Endothelial cell of umbilical vein (primary cell): ENCODE measurements around the gene RGS9. TPM values are rescaled to one million over a fixed set of nuclear protein-coding genes. Genes with fewer than 3 reads are reported as not detected.

Source experiments
- BruUV-seq: library from RNA; stranded (reverse); fragments of 400-500 nt; replicated peaks from 2 replicates; lab custom pipeline; 2021; lab: Mats Ljungman, UMichigan
- CTCF ChIA-PET: fragments of 300-600, 350-600 bp; sonication (Branson Sonifier 250); formaldehyde crosslinking; loops from one replicate; lab custom pipeline; 2021; ENCODE audit warnings: antibody characterized with exemption, inconsistent platforms; lab: Charles Lee
- POLR2A ChIA-PET: fragments of 300-600, 350-600 bp; sonication (Branson Sonifier 250); formaldehyde crosslinking; loops from one replicate; lab custom pipeline; 2021; ENCODE audit warnings: antibody characterized with exemption, inconsistent platforms; lab: Charles Lee
- DNase-seq: peaks from one replicate; pipeline ENCODE4 v3.0.0-alpha.2; 2011; ENCODE audit warnings: low read depth, low spot score
- FAIRE-seq: peaks from 2 replicates; lab custom pipeline; 2011; peaks lifted over from hg19 to GRCh38; lab: Jason Lieb, UNC
- H2AFZ ChIP-seq: 2 replicates; pipeline ENCODE4 v1.6.0; 2012; ENCODE audit warnings: low read depth, low read length, control low read depth, inconsistent platforms
- H3K27ac ChIP-seq: 2 replicates; pipeline ENCODE4 v1.5.1; 2011; ENCODE audit warnings: low read depth, mild to moderate bottlenecking, control low read depth, low read length, moderate library complexity; ENCODE audit not compliant: insufficient read depth
- H3K27me3 ChIP-seq, 2 experiments: 2 replicates each; pipeline versions ENCODE4 v1.6.0 to v1.6.1; 2011; ENCODE audit warnings: low read length in 2 of 2, mixed read lengths in 1 of 2; ENCODE audit not compliant: control insufficient read depth in 2 of 2, insufficient read depth in 2 of 2
- H3K36me3 ChIP-seq, 2 experiments: 2 replicates in 1 of 2; 3 replicates in 1 of 2; pipeline ENCODE4 v1.5.1; 2011; ENCODE audit warnings: low read length in 2 of 2, mild to moderate bottlenecking in 1 of 2, moderate library complexity in 1 of 2; ENCODE audit not compliant: control insufficient read depth in 2 of 2, insufficient read depth in 2 of 2; ENCODE audit errors: extremely low read depth in 1 of 2
- H3K4me1 ChIP-seq: 3 replicates; pipeline ENCODE4 v1.5.1; 2011; ENCODE audit warnings: mild to moderate bottlenecking, low read length; ENCODE audit not compliant: control insufficient read depth, insufficient read depth; ENCODE audit errors: extremely low read depth
- H3K4me2 ChIP-seq: 2 replicates; pipeline ENCODE4 v1.6.1; 2011; ENCODE audit warnings: low read length, control low read depth, mixed read lengths; ENCODE audit not compliant: insufficient read depth
- H3K4me3 ChIP-seq, 3 experiments: fragments of 200-600 bp in 1 of 3; sonication (generic), shearing (Covaris generic) in 1 of 3; replicated peaks in 1 of 3; 2 replicates each; pipeline ENCODE4 v1.5.1; 2011 to 2016; ENCODE audit warnings: control low read depth in 3 of 3, low read length in 3 of 3, mild to moderate bottlenecking in 2 of 3, inconsistent platforms in 1 of 3, low read depth in 1 of 3, moderate library complexity in 1 of 3; ENCODE audit not compliant: insufficient read depth in 1 of 3
- H3K79me2 ChIP-seq: 2 replicates; pipeline ENCODE4 v1.6.0; 2012; ENCODE audit warnings: low read length, inconsistent platforms; ENCODE audit not compliant: control insufficient read depth, insufficient read depth
- H3K9ac ChIP-seq: replicated peaks from 2 replicates; pipeline ENCODE3; 2011; ENCODE audit warnings: low read length, control low read depth; ENCODE audit not compliant: insufficient read depth; ENCODE audit errors: extremely low read depth
- H3K9me1 ChIP-seq: replicated peaks from 3 replicates; pipeline ENCODE4 v1.6.0; 2011; ENCODE audit warnings: mild to moderate bottlenecking, low read length; ENCODE audit not compliant: control insufficient read depth, insufficient read depth; ENCODE audit errors: extremely low read depth
- H3K9me3 ChIP-seq: replicated peaks from 2 replicates; pipeline ENCODE4 v1.5.1; 2012; ENCODE audit warnings: low read length, inconsistent platforms; ENCODE audit not compliant: control insufficient read depth, insufficient read depth
- H4K20me1 ChIP-seq: replicated peaks from 2 replicates; pipeline ENCODE3; 2011; ENCODE audit warnings: mild to moderate bottlenecking, low read length; ENCODE audit not compliant: control insufficient read depth, insufficient read depth; ENCODE audit errors: extremely low read depth
- EZH2 ChIP-seq: IDR thresholded peaks from 2 replicates; pipeline ENCODE4 v1.6.1; 2012; ENCODE audit warnings: borderline replicate concordance, low read depth, mild to moderate bottlenecking, moderate library complexity, low read length, inconsistent platforms; ENCODE audit not compliant: severe bottlenecking
- FOS ChIP-seq: IDR thresholded peaks from 2 replicates; pipeline ENCODE4 v1.6.1; 2011; ENCODE audit warnings: mild to moderate bottlenecking, low read length, moderate library complexity, borderline replicate concordance; ENCODE audit not compliant: insufficient read depth
- GATA2 ChIP-seq: IDR thresholded peaks from 2 replicates; pipeline ENCODE4 v1.7.0; 2011; ENCODE audit warnings: low read depth, mild to moderate bottlenecking, moderate library complexity, mixed read lengths, low read length; ENCODE audit not compliant: insufficient read length, insufficient read depth
- POLR2A ChIP-seq: IDR thresholded peaks from 2 replicates; pipeline ENCODE4 v1.6.1; 2012; ENCODE audit warnings: low read depth, mild to moderate bottlenecking, control low read depth, low read length
- POLR2AphosphoS5 ChIP-seq: IDR thresholded peaks from 2 replicates; pipeline ENCODE4 v1.6.1; 2012; ENCODE audit warnings: low read depth, mild to moderate bottlenecking, control low read depth, low read length, moderate library complexity; ENCODE audit not compliant: insufficient read depth
- dilution Hi-C: fragments of 300-500 bp; cut with MboI; formaldehyde crosslinking; loops from one replicate; pipeline ENCODE4 v1.15.0; 2019; ENCODE audit warnings: low sequenced_read_pairs; ENCODE audit not compliant: extremely low pct_ligation_motif_present
- intact Hi-C: fragments of 100-400 bp; cut with micrococcal nuclease; formaldehyde crosslinking; loops from one replicate; pipeline ENCODE4 v1.10.0; 2022
- polyA plus RNA-seq, 4 experiments: library from polyadenylated mRNA; depleted of rRNA in 3 of 4; stranded (reverse) in 3 of 4; unstranded in 1 of 4; fragments of >200 nt; gene quantifications; 2 replicates each; pipeline versions ENCODE4 v1.2.1 to v1.2.3, GENCODE V29; 2011 to 2012; ENCODE audit warnings: missing spikeins in 1 of 4
- total RNA-seq: library from RNA; stranded (reverse); gene quantifications from 2 replicates; pipeline ENCODE4 v1.2.3, GENCODE V29; 2021
- TF ChIP-seq, protein P1 (sequence below): IDR thresholded peaks from 2 replicates; pipeline ENCODE4 v1.6.1; 2011; ENCODE audit not compliant: insufficient read depth, insufficient read length

Gene RGS9
- total and polyA plus RNA-seq, 2 donors (not counting 3 experiments of a cell fraction or from before 2014, with no cell fraction given), result 0.61 to 1.4 TPM

GRCh38 chr17:65173976-65174683 is 37.0 kb downstream of the RGS9 start:
- no TSS peak for BruUV-seq
- Histone ChIP-seq H3K4me1 (peaks cover 33% of the 10 kb centered on the region), H3K79me2 (no peaks in the 10 kb centered on the region), H3K27me3 (peaks cover 0 to 2% of the 10 kb centered on the region in 2 experiments), H3K27ac (no peak overlapping the region), H3K9me1 (no peaks in the 10 kb centered on the region), H3K4me3 (no peak overlapping the region), H3K36me3 (no peaks in the 10 kb centered on the region), H3K4me2 (no peak overlapping the region), H3K9me3 (no peaks in the 10 kb centered on the region), H3K9ac (no peak overlapping the region), H4K20me1 (no peaks in the 10 kb centered on the region), H2AFZ (no peak overlapping the region)
- dilution Hi-C loops (no loop called here), intact Hi-C loops (no loop called here)
- POLR2A ChIA-PET, result no interaction called here
- FAIRE-seq (no peak), DNase-seq (no peak)
- CTCF ChIA-PET, result interaction anchor here (1.2 to 4.1 kb wide), 4 partner anchors 20 to 73 kb away, joined by 3 to 25 read pairs (median 8); partner anchors contain the start of gene RGS9
- TF ChIP-seq FOS (no peak), GATA2 (no peak), EZH2 (no peak), POLR2AphosphoS5 (no peak), POLR2A (no peak)

GRCh38 chr17:65174974-65175373 is 37.8 kb downstream of the RGS9 start:
- H3K9ac ChIP-seq, result no peak overlapping the region
- POLR2A ChIA-PET, result no interaction called here
- no peaks in the 10 kb centered on the region for H3K9me1 ChIP-seq
- no peaks in the 10 kb centered on the region for H3K9me3 ChIP-seq
- DNase-seq, result no peak
- FAIRE-seq, result no peak
- intact Hi-C loops (no loop called here), dilution Hi-C loops (no loop called here)
- no peak overlapping the region for H2AFZ ChIP-seq
- CTCF ChIA-PET, result no interaction called here
- no peaks in the 10 kb centered on the region for H4K20me1 ChIP-seq
- TF ChIP-seq, protein P1, sequence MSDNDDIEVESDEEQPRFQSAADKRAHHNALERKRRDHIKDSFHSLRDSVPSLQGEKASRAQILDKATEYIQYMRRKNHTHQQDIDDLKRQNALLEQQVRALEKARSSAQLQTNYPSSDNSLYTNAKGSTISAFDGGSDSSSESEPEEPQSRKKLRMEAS, result no peak
- no peak for TF ChIP-seq FOS
- no peak for TF ChIP-seq POLR2A
- no TSS peak for BruUV-seq
- no peaks in the 10 kb centered on the region for H3K79me2 ChIP-seq
- peaks cover 36% of the 10 kb centered on the region for H3K4me1 ChIP-seq
- H3K27ac ChIP-seq, result no peak overlapping the region
- no peak overlapping the region for H3K4me2 ChIP-seq
- no peaks in the 10 kb centered on the region for H3K36me3 ChIP-seq
- no peak overlapping the region for H3K4me3 ChIP-seq
- no peaks in the 10 kb centered on the region for H3K27me3 ChIP-seq
